Endothelial cell of umbilical vein (primary cell): Measurements from ENCODE around the gene ZFPM1. TPM values are rescaled to one million over a fixed set of nuclear protein-coding genes. Genes with fewer than 3 reads are reported as not detected.

Source experiments
- BruUV-seq: library from RNA; stranded (reverse); fragments of 400-500 nt; replicated peaks from 2 replicates; lab custom pipeline; 2021; lab: Mats Ljungman, UMichigan
- CTCF ChIA-PET: fragments of 300-600, 350-600 bp; sonication (Branson Sonifier 250); formaldehyde crosslinking; loops from one replicate; lab custom pipeline; 2021; ENCODE audit warnings: antibody characterized with exemption, inconsistent platforms; lab: Charles Lee
- POLR2A ChIA-PET: fragments of 300-600, 350-600 bp; sonication (Branson Sonifier 250); formaldehyde crosslinking; loops from one replicate; lab custom pipeline; 2021; ENCODE audit warnings: antibody characterized with exemption, inconsistent platforms; lab: Charles Lee
- DNase-seq: peaks from one replicate; pipeline ENCODE4 v3.0.0-alpha.2; 2011; ENCODE audit warnings: low read depth, low spot score
- FAIRE-seq: peaks from 2 replicates; lab custom pipeline; 2011; peaks lifted over from hg19 to GRCh38; lab: Jason Lieb, UNC
- H2AFZ ChIP-seq: 2 replicates; pipeline ENCODE4 v1.6.0; 2012; ENCODE audit warnings: low read depth, low read length, control low read depth, inconsistent platforms
- H3K27ac ChIP-seq: 2 replicates; pipeline ENCODE4 v1.5.1; 2011; ENCODE audit warnings: low read depth, mild to moderate bottlenecking, control low read depth, low read length, moderate library complexity; ENCODE audit not compliant: insufficient read depth
- H3K27me3 ChIP-seq, 2 experiments: 2 replicates each; pipeline versions ENCODE4 v1.6.0 to v1.6.1; 2011; ENCODE audit warnings: low read length in 2 of 2, mixed read lengths in 1 of 2; ENCODE audit not compliant: control insufficient read depth in 2 of 2, insufficient read depth in 2 of 2
- H3K36me3 ChIP-seq, 2 experiments: 2 replicates in 1 of 2; 3 replicates in 1 of 2; pipeline ENCODE4 v1.5.1; 2011; ENCODE audit warnings: low read length in 2 of 2, mild to moderate bottlenecking in 1 of 2, moderate library complexity in 1 of 2; ENCODE audit not compliant: control insufficient read depth in 2 of 2, insufficient read depth in 2 of 2; ENCODE audit errors: extremely low read depth in 1 of 2
- H3K4me1 ChIP-seq: 3 replicates; pipeline ENCODE4 v1.5.1; 2011; ENCODE audit warnings: mild to moderate bottlenecking, low read length; ENCODE audit not compliant: control insufficient read depth, insufficient read depth; ENCODE audit errors: extremely low read depth
- H3K4me2 ChIP-seq: 2 replicates; pipeline ENCODE4 v1.6.1; 2011; ENCODE audit warnings: low read length, control low read depth, mixed read lengths; ENCODE audit not compliant: insufficient read depth
- H3K4me3 ChIP-seq, 3 experiments: fragments of 200-600 bp in 1 of 3; sonication (generic), shearing (Covaris generic) in 1 of 3; replicated peaks in 1 of 3; 2 replicates each; pipeline ENCODE4 v1.5.1; 2011 to 2016; ENCODE audit warnings: control low read depth in 3 of 3, low read length in 3 of 3, mild to moderate bottlenecking in 2 of 3, inconsistent platforms in 1 of 3, low read depth in 1 of 3, moderate library complexity in 1 of 3; ENCODE audit not compliant: insufficient read depth in 1 of 3
- H3K79me2 ChIP-seq: 2 replicates; pipeline ENCODE4 v1.6.0; 2012; ENCODE audit warnings: low read length, inconsistent platforms; ENCODE audit not compliant: control insufficient read depth, insufficient read depth
- H3K9ac ChIP-seq: replicated peaks from 2 replicates; pipeline ENCODE3; 2011; ENCODE audit warnings: low read length, control low read depth; ENCODE audit not compliant: insufficient read depth; ENCODE audit errors: extremely low read depth
- H3K9me1 ChIP-seq: replicated peaks from 3 replicates; pipeline ENCODE4 v1.6.0; 2011; ENCODE audit warnings: mild to moderate bottlenecking, low read length; ENCODE audit not compliant: control insufficient read depth, insufficient read depth; ENCODE audit errors: extremely low read depth
- H3K9me3 ChIP-seq: replicated peaks from 2 replicates; pipeline ENCODE4 v1.5.1; 2012; ENCODE audit warnings: low read length, inconsistent platforms; ENCODE audit not compliant: control insufficient read depth, insufficient read depth
- H4K20me1 ChIP-seq: replicated peaks from 2 replicates; pipeline ENCODE3; 2011; ENCODE audit warnings: mild to moderate bottlenecking, low read length; ENCODE audit not compliant: control insufficient read depth, insufficient read depth; ENCODE audit errors: extremely low read depth
- CTCF ChIP-seq, 2 donors: IDR thresholded peaks; 1 replicate in 1 of 2; 2 replicates in 1 of 2; pipeline ENCODE4 v1.5.1; 2011; ENCODE audit warnings: low read length in 2 of 2, mild to moderate bottlenecking in 2 of 2, moderate library complexity in 2 of 2, control low read depth in 1 of 2, inconsistent platforms in 1 of 2, low read depth in 1 of 2; ENCODE audit not compliant: insufficient read depth in 1 of 2; ENCODE audit errors: extremely low read depth in 1 of 2
- EZH2 ChIP-seq: IDR thresholded peaks from 2 replicates; pipeline ENCODE4 v1.6.1; 2012; ENCODE audit warnings: borderline replicate concordance, low read depth, mild to moderate bottlenecking, moderate library complexity, low read length, inconsistent platforms; ENCODE audit not compliant: severe bottlenecking
- FOS ChIP-seq: IDR thresholded peaks from 2 replicates; pipeline ENCODE4 v1.6.1; 2011; ENCODE audit warnings: mild to moderate bottlenecking, low read length, moderate library complexity, borderline replicate concordance; ENCODE audit not compliant: insufficient read depth
- GATA2 ChIP-seq: IDR thresholded peaks from 2 replicates; pipeline ENCODE4 v1.7.0; 2011; ENCODE audit warnings: low read depth, mild to moderate bottlenecking, moderate library complexity, mixed read lengths, low read length; ENCODE audit not compliant: insufficient read length, insufficient read depth
- JUN ChIP-seq: IDR thresholded peaks from 2 replicates; pipeline ENCODE4 v1.6.1; 2011; ENCODE audit warnings: borderline replicate concordance, low read depth; ENCODE audit not compliant: insufficient read length, insufficient read depth
- MYC ChIP-seq: IDR thresholded peaks from one replicate; pipeline ENCODE4 v1.6.1; 2011; ENCODE audit warnings: mild to moderate bottlenecking, low read depth, low read length
- POLR2A ChIP-seq: IDR thresholded peaks from 2 replicates; pipeline ENCODE4 v1.6.1; 2012; ENCODE audit warnings: low read depth, mild to moderate bottlenecking, control low read depth, low read length
- POLR2AphosphoS5 ChIP-seq: IDR thresholded peaks from 2 replicates; pipeline ENCODE4 v1.6.1; 2012; ENCODE audit warnings: low read depth, mild to moderate bottlenecking, control low read depth, low read length, moderate library complexity; ENCODE audit not compliant: insufficient read depth
- dilution Hi-C: fragments of 300-500 bp; cut with MboI; formaldehyde crosslinking; loops from one replicate; pipeline ENCODE4 v1.15.0; 2019; ENCODE audit warnings: low sequenced_read_pairs; ENCODE audit not compliant: extremely low pct_ligation_motif_present
- intact Hi-C: fragments of 100-400 bp; cut with micrococcal nuclease; formaldehyde crosslinking; loops from one replicate; pipeline ENCODE4 v1.10.0; 2022
- polyA plus RNA-seq, 4 experiments: library from polyadenylated mRNA; depleted of rRNA in 3 of 4; stranded (reverse) in 3 of 4; unstranded in 1 of 4; fragments of >200 nt; gene quantifications; 2 replicates each; pipeline versions ENCODE4 v1.2.1 to v1.2.3, GENCODE V29; 2011 to 2012; ENCODE audit warnings: missing spikeins in 1 of 4
- total RNA-seq: library from RNA; stranded (reverse); gene quantifications from 2 replicates; pipeline ENCODE4 v1.2.3, GENCODE V29; 2021
- TF ChIP-seq, protein P1 (sequence below): IDR thresholded peaks from 2 replicates; pipeline ENCODE4 v1.6.1; 2011; ENCODE audit not compliant: insufficient read depth, insufficient read length

ZFPM1 gene
- total and polyA plus RNA-seq, 2 donors (not counting 3 experiments of a cell fraction or from before 2014, with no cell fraction given), result 0.37 to 7.5 TPM

- H3K27me3 ChIP-seq, result no peaks in the 10 kb centered on the region
- ChIA-PET POLR2A (no interaction called here), CTCF (interaction anchor here (0.6 kb wide), 1 partner anchor 464 kb away, joined by 3 read pairs; no protein-coding TSS in a partner anchor)
- H3K4me1 ChIP-seq, result no peaks in the 10 kb centered on the region
- no peak for TF ChIP-seq POLR2A
- TF ChIP-seq, protein P1, sequence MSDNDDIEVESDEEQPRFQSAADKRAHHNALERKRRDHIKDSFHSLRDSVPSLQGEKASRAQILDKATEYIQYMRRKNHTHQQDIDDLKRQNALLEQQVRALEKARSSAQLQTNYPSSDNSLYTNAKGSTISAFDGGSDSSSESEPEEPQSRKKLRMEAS, result no peak
- TF ChIP-seq JUN, result no peak
- TF ChIP-seq POLR2AphosphoS5, result no peak
- TF ChIP-seq FOS, result no peak
- TF ChIP-seq EZH2, result no peak
- TF ChIP-seq GATA2, result no peak
- TF ChIP-seq MYC, result no peak
- no peak for TF ChIP-seq CTCF (IDR thresholded peaks at IDR 0.05; ENCODE audit: extremely low read depth in 1 of 2, insufficient read depth in 1 of 2, low read depth in 1 of 2, low read length in 2 of 2)
- intact Hi-C loops, result no loop called here
- BruUV-seq, result no TSS peak
- H3K36me3 ChIP-seq, result no peaks in the 10 kb centered on the region
- no peak for DNase-seq
- no peak overlapping the region for H2AFZ ChIP-seq
- no peak overlapping the region for H3K27ac ChIP-seq
- no peak for FAIRE-seq
- dilution Hi-C loops, result no loop called here
- no peaks in the 10 kb centered on the region for H3K79me2 ChIP-seq
- H3K4me2 ChIP-seq, result no peak overlapping the region
- H3K9ac ChIP-seq, result no peak overlapping the region
- no peaks in the 10 kb centered on the region for H3K9me3 ChIP-seq
- H4K20me1 ChIP-seq, result no peaks in the 10 kb centered on the region
- H3K4me3 ChIP-seq, result no peak overlapping the region
- H3K9me1 ChIP-seq, result no peaks in the 10 kb centered on the region
Observed at GRCh38 chr16:88403794-88404581, 49.1 kb upstream of the ZFPM1 start.
